ENCODE data around the gene MAP6D1.
A peak's percentile ranks its signal among the peaks of the same experiment; 100 is the strongest.

MAP6D1 gene

DNA sequence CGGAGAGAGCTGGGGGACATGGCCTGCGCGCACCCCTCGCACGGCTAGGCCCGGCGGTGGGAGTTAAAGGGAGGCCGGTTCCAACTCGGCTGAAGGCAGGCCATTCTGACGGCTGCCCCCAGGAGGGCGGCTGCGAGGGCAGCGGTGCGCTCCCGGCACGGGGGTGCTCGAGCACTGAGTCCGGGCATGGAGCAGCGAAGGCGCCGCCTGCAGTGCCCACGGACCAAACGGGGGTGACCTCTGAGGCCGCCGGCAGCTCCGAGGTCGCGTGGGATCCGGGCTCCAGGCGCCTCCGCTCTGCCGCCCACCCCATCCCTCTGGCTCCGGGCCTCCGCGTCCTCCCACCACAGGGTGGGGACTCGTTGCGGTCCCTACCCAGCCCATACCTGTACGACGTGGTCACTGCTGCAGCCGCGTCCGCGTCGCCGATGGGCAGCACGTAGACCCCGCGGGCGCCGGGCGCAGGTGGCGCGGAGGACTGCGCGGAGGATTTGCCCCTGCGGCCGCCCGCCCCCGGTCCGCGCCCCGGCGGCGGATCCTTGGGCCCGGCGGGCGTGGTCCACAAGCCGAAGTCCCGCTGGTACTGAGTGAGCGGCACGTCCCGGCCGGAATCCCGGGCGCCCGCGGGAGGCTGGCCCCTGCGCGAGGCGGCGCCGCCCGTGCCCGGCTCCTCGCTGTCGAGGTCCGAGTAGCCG is 469 bp downstream of the MAP6D1 start:
- Histone ChIP-seq H3K4me3 (ENCODE audit: extremely low read depth, insufficient read depth, low read length, poor library complexity, severe bottlenecking) (peak overlapping the region; percentile 57), H3K27ac (ENCODE audit: low read depth, low read length, severe bottlenecking) (no peak overlapping the region), H3K9me3 (ENCODE audit: control insufficient read depth, low read length) (no peaks in the 10 kb centered on the region), H3K4me1 (ENCODE audit: control insufficient read depth, insufficient read depth, low read length, poor library complexity, severe bottlenecking) (peaks cover 5% of the 10 kb centered on the region), H3K36me3 (ENCODE audit: control insufficient read depth, insufficient read depth, low read length) (peaks cover 21% of the 10 kb centered on the region)
- 1% methylated on average over 81 to 87 of the region's 88 CpGs for WGBS, 2 experiments (ENCODE audit: insufficient coverage in 2 of 2)

DNA sequence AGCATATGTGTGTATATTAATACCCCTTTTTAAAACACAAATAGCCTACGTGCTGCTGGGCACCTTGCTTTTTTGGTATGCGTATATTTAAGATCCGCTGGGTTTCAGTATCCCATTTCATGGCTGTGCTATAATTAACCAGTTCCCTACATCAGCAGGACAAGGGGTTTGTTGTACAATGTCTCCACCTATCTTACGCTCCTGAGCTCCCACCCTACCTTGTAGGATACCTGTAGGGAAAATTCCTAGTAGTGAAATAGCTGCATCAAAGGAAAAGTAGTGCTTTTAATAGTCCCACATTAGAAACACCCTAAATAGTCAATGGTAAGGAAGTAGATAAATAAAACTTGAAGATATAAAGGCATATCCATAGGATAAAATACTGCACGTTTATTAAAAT is 1.4 kb downstream of the MAP6D1 start:
- peaks cover 5% of the 10 kb centered on the region for H3K4me1 ChIP-seq (ENCODE audit: control insufficient read depth, insufficient read depth, low read length, poor library complexity, severe bottlenecking)
- H3K27ac ChIP-seq (ENCODE audit: low read depth, low read length, severe bottlenecking): no peak overlapping the region
- peak overlapping the region; percentile 57 for H3K4me3 ChIP-seq (ENCODE audit: extremely low read depth, insufficient read depth, low read length, poor library complexity, severe bottlenecking)
- WGBS, 2 experiments (ENCODE audit: insufficient coverage in 2 of 2): 100% methylated on average over 1 of the region's 5 CpGs; no CpG with 5 or more reads in 1 of the 2 experiments
- peaks cover 12% of the 10 kb centered on the region for H3K36me3 ChIP-seq (ENCODE audit: control insufficient read depth, insufficient read depth, low read length)
- H3K9me3 ChIP-seq (ENCODE audit: control insufficient read depth, low read length): no peaks in the 10 kb centered on the region

DNA sequence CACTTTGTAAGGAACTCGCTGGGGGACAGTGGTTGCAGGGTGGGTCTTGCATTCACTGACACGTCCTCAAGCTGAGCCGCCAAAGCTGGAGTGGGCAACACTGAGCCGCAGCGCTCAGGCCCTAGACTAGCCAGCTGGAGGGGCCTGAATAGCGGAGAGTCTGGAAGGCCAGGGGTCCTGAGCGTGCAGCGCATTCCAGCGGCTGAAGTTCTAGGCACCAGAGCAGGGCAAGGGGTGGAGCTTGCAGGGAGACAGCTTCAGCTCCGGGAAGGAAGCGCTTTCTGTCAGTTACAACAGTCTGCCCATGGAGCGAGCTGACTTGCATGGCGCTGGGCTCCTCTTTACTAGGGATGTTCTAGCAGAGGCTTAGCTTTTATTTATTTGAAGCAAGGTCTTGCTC is 2.7 kb downstream of the MAP6D1 start:
- Histone ChIP-seq H3K4me1 (ENCODE audit: control insufficient read depth, insufficient read depth, low read length, poor library complexity, severe bottlenecking) (peaks cover 5% of the 10 kb centered on the region), H3K27ac (ENCODE audit: low read depth, low read length, severe bottlenecking) (no peak overlapping the region), H3K4me3 (ENCODE audit: extremely low read depth, insufficient read depth, low read length, poor library complexity, severe bottlenecking) (no peak overlapping the region), H3K9me3 (ENCODE audit: control insufficient read depth, low read length) (no peaks in the 10 kb centered on the region), H3K36me3 (ENCODE audit: control insufficient read depth, insufficient read depth, low read length) (peaks cover 2% of the 10 kb centered on the region)
- 58 to 71% methylated on average over 12 to 13 of the region's 13 CpGs for WGBS, 2 experiments (ENCODE audit: insufficient coverage in 2 of 2)

DNA sequence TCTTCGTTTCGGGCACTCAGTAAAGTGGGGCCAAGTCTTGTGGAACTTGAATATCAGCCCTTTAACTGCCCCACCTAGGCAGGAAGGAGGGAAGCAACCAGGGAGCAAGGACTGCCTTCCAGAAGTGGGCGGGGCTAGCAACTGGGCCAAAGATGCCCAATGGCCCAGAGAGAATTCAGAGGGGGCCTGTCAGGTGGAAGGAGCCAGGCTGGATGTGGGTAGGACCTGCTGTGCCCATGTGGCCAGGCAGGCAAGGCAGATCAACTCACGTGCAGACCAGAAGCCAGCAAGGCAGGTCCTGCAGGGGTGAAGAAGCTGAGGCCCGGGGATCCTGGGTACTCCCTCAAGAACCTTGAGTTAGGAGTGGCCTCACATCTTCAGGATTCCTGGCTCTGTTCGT is 5.5 kb downstream of the MAP6D1 start:
- 95 to 97% methylated on average over 4 to 5 of the region's 6 CpGs for WGBS, 2 experiments (ENCODE audit: insufficient coverage in 2 of 2)
- Histone ChIP-seq H3K27ac (ENCODE audit: low read depth, low read length, severe bottlenecking) (no peak overlapping the region), H3K4me3 (ENCODE audit: extremely low read depth, insufficient read depth, low read length, poor library complexity, severe bottlenecking) (no peak overlapping the region), H3K36me3 (ENCODE audit: control insufficient read depth, insufficient read depth, low read length) (peaks cover 20% of the 10 kb centered on the region), H3K9me3 (ENCODE audit: control insufficient read depth, low read length) (no peaks in the 10 kb centered on the region), H3K4me1 (ENCODE audit: control insufficient read depth, insufficient read depth, low read length, poor library complexity, severe bottlenecking) (peaks cover 5% of the 10 kb centered on the region)

DNA sequence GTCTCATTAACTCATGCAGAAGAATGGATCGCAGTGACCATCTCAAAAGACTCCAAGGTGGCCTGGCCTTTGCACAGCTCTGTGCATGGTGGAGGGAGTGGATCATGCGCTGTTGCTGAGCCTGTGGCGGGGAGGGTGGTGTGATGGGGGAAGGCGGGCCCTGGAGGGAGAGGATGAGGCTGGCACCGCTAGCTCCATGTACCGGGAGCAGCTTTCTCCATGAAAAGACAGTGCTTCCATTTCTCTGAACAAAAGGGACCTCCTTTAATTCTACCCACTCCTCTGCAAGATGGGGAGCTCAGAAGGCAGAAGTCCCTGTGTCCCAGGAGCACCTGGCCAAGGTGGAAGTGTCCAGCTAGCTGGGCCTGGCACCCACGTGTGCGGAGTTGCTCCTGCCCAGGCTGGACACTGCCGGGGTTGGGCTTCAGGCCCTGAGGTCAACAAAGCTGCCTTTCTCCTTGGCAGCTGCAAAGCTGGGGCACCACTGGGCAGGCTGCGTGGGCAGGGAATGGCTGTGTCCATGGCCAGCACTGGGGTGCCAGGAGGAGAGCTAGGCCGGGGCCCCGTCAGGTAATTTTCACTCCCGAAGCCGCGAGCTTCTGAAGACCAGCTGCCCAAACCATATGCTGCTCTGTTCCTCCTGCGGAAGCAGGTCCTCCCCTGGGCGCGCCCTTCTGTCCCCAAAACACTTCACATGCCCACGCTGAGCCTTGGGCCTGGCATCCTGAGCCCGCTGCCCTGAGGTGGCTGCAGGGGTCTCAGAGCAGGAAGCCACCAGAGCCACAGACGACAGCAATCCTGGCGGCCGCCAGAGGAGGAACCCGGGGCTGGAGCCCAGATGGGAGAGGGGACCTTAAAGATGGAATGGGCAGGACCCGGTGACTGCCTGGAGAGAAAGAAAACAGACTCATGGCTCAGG is 6.4 kb downstream of the MAP6D1 start:
- WGBS, 2 experiments (ENCODE audit: insufficient coverage in 2 of 2): 92 to 93% methylated on average over 18 to 19 of the region's 25 CpGs
- H3K4me1 ChIP-seq (ENCODE audit: control insufficient read depth, insufficient read depth, low read length, poor library complexity, severe bottlenecking): no peaks in the 10 kb centered on the region
- peaks cover 20% of the 10 kb centered on the region for H3K36me3 ChIP-seq (ENCODE audit: control insufficient read depth, insufficient read depth, low read length)
- no peak overlapping the region for H3K27ac ChIP-seq (ENCODE audit: low read depth, low read length, severe bottlenecking)
- no peaks in the 10 kb centered on the region for H3K9me3 ChIP-seq (ENCODE audit: control insufficient read depth, low read length)
- no peak overlapping the region for H3K4me3 ChIP-seq (ENCODE audit: extremely low read depth, insufficient read depth, low read length, poor library complexity, severe bottlenecking)

DNA sequence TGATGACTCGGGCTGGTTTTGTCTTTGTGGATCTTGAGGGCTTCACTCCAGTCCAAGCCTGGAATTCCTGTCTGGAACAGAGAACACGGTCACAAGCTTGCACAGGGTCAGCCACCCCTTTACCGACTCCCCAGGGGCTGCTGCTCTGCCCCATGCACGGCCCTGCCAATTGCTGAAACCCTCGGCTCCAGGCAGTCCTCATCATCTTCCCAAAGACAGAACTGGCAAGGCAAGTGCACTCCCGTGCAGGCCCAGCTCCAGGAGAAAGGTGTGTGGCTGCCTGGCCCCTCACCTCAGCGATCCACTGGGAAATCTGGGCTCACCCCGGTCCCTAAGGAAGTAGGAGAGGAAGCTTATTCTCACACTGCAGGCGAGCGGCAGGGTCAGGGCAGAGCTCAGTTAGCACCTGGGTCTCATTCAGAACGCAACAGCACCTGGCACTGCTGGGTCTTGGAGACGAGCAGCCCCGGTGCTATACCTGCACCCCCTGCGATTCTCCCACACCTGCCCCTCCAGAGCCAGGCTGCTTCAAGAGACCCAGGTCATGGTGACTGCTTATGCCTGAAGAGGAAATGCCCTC is 7.2 kb downstream of the MAP6D1 start:
- no peaks in the 10 kb centered on the region for H3K4me1 ChIP-seq (ENCODE audit: control insufficient read depth, insufficient read depth, low read length, poor library complexity, severe bottlenecking)
- no peaks in the 10 kb centered on the region for H3K9me3 ChIP-seq (ENCODE audit: control insufficient read depth, low read length)
- WGBS, 2 experiments (ENCODE audit: insufficient coverage in 2 of 2): 88 to 94% methylated on average over 14 of the region's 14 CpGs
- H3K4me3 ChIP-seq (ENCODE audit: extremely low read depth, insufficient read depth, low read length, poor library complexity, severe bottlenecking): no peak overlapping the region
- H3K36me3 ChIP-seq (ENCODE audit: control insufficient read depth, insufficient read depth, low read length): peaks cover 20% of the 10 kb centered on the region
- H3K27ac ChIP-seq (ENCODE audit: low read depth, low read length, severe bottlenecking): no peak overlapping the region

DNA sequence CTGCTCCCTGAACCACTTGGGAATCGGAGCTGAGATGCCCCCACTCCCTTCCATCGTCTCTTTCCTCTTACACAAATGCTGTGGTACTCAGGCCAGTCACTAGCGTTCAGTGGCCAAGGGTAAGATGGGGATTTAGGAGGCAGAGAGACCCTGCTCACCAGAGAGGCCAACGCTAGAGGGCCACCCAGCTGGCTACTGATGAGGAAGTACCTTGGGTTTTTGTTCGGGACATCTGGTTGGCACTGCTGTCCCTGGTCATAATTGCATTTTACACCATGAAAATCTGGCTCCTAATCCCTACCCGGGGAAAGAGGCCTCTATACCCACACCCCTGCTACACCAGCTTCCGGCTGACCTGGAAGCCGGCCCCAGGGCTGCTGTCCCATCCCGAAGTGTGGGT is 7.7 kb downstream of the MAP6D1 start:
- no peaks in the 10 kb centered on the region for H3K4me1 ChIP-seq (ENCODE audit: control insufficient read depth, insufficient read depth, low read length, poor library complexity, severe bottlenecking)
- WGBS, 2 experiments (ENCODE audit: insufficient coverage in 2 of 2): 92 to 95% methylated on average over 7 to 9 of the region's 9 CpGs
- peaks cover 22% of the 10 kb centered on the region for H3K36me3 ChIP-seq (ENCODE audit: control insufficient read depth, insufficient read depth, low read length)
- no peak overlapping the region for H3K27ac ChIP-seq (ENCODE audit: low read depth, low read length, severe bottlenecking)
- no peaks in the 10 kb centered on the region for H3K9me3 ChIP-seq (ENCODE audit: control insufficient read depth, low read length)
- no peak overlapping the region for H3K4me3 ChIP-seq (ENCODE audit: extremely low read depth, insufficient read depth, low read length, poor library complexity, severe bottlenecking)

DNA sequence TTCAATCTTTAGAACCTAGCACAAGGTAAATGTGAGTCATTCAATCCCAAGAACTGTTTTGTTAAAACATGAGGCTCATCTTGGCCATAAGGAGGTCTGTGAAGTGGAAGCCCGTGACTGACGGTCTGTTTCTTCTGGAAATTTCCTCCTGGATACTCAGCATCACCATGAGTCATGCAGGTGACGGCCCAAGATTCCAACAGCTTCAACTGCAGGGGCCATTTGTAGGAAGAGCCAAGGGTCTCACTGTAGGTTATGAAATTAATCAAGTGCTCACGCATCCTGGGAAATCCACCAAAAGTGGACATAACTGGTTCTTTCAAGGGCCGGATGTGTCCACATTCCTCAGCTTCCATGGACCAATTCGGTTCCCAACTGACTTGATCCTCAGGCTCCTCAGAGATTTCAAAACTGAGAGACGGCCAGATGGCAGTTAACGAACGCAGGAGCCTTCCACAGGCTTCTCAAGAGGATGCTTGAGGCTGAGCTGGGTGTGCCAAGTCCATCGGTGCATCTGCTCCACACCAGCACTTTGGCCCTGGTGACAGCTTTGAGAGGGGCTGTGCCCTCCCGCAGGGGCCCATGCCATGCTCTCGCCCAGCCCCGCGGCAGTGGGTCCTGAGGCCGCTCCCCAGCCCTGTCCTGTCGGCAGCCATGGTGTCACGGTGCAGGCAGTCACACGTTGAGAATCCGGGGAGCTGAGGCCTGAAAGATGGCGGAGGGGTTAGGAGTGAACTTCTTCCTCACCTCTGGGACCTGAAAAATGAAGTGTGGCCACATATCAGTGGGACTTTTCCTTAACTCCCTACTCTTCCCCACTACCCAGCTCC is 8.5 kb downstream of the MAP6D1 start:
- no peak overlapping the region for H3K27ac ChIP-seq (ENCODE audit: low read depth, low read length, severe bottlenecking)
- no peaks in the 10 kb centered on the region for H3K4me1 ChIP-seq (ENCODE audit: control insufficient read depth, insufficient read depth, low read length, poor library complexity, severe bottlenecking)
- H3K4me3 ChIP-seq (ENCODE audit: extremely low read depth, insufficient read depth, low read length, poor library complexity, severe bottlenecking): no peak overlapping the region
- WGBS, 2 experiments (ENCODE audit: insufficient coverage in 2 of 2): 95 to 98% methylated on average over 16 to 17 of the region's 20 CpGs
- H3K9me3 ChIP-seq (ENCODE audit: control insufficient read depth, low read length): no peaks in the 10 kb centered on the region
- H3K36me3 ChIP-seq (ENCODE audit: control insufficient read depth, insufficient read depth, low read length): peaks cover 30% of the 10 kb centered on the region

DNA sequence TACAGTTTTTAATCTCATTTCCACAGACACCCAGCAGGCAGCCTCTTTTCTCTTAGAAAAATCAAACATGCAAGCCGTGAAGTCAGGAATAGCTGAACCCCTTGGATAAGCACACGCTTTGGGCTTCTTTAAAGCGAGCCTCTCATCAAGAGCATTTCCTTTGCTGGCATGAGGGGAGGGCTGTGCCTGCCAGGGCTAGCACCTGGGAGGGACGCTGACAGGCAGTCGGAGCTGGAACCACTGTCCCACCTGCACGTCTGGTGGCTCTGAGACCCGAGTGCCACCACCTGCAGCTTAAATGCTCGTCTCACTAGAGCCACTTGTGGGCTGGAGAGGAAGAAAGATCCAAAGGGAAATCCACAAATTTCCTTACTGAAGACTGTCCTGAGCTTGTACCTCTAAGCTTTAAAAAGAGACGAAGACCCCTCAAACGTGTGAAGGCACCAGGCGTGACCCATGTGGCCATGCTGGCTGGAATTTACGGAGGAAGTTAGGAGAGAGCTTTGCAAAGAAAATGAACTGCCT is 9.4 kb downstream of the MAP6D1 start:
- 91 to 98% methylated on average over 11 of the region's 12 CpGs for WGBS, 2 experiments (ENCODE audit: insufficient coverage in 2 of 2)
- Histone ChIP-seq H3K4me3 (ENCODE audit: extremely low read depth, insufficient read depth, low read length, poor library complexity, severe bottlenecking) (no peak overlapping the region), H3K9me3 (ENCODE audit: control insufficient read depth, low read length) (no peaks in the 10 kb centered on the region), H3K27ac (ENCODE audit: low read depth, low read length, severe bottlenecking) (no peak overlapping the region), H3K36me3 (ENCODE audit: control insufficient read depth, insufficient read depth, low read length) (peaks cover 39% of the 10 kb centered on the region), H3K4me1 (ENCODE audit: control insufficient read depth, insufficient read depth, low read length, poor library complexity, severe bottlenecking) (no peaks in the 10 kb centered on the region)

DNA sequence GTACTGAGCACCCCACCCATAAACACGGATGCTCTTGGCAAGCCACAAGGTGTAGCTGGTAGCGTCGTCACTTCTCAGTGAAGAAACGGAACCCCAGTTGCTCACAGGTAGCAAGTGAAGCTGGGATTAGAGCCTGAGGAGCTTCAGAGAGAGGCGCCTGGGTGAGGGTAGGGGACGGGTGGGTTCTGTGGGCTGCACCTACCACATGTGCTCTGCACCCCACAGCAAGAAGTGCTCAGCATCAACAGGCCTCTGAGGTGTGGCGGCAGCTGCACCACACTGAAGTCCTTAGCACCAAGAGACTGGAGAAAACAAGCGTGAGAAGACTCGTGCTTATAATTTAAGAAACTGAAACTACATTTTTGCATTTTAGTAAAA is 9.8 kb downstream of the MAP6D1 start:
- 91 to 100% methylated on average over 1 to 7 of the region's 9 CpGs for WGBS, 2 experiments (ENCODE audit: insufficient coverage in 2 of 2)
- no peak overlapping the region for H3K4me3 ChIP-seq (ENCODE audit: extremely low read depth, insufficient read depth, low read length, poor library complexity, severe bottlenecking)
- peaks cover 43% of the 10 kb centered on the region for H3K36me3 ChIP-seq (ENCODE audit: control insufficient read depth, insufficient read depth, low read length)
- no peaks in the 10 kb centered on the region for H3K4me1 ChIP-seq (ENCODE audit: control insufficient read depth, insufficient read depth, low read length, poor library complexity, severe bottlenecking)
- no peak overlapping the region for H3K27ac ChIP-seq (ENCODE audit: low read depth, low read length, severe bottlenecking)
- H3K9me3 ChIP-seq (ENCODE audit: control insufficient read depth, low read length): no peaks in the 10 kb centered on the region
